Naive thymus-derived CD4-positive, alpha-beta T cell (primary cell): Measurements from ENCODE around the gene DIDO1. TPM values are rescaled to one million over a fixed set of nuclear protein-coding genes. Genes with fewer than 3 reads are reported as not detected.
"Not testable (repeated sequence)": the region's sequence is repeated elsewhere in the genome, so short reads cannot be mapped to it uniquely, and the experiment has no call there.

Source experiments
- ATAC-seq: fragments of 150-1000 bp; cut with Tn5 transposase; 2 replicates; pipeline ENCODE4 v1.10.0; 2021; ENCODE audit warnings: mild to moderate bottlenecking, moderate library complexity
- CTCF ChIA-PET: fragments of 350-600 bp; sonication (Branson Sonifier 250); formaldehyde crosslinking; loops from one replicate; lab custom pipeline; 2021; ENCODE audit warnings: antibody characterized with exemption; lab: Charles Lee
- POLR2A ChIA-PET: fragments of 350-600 bp; sonication (Branson Sonifier 250); formaldehyde crosslinking; loops from one replicate; lab custom pipeline; 2021; ENCODE audit warnings: antibody characterized with exemption, inconsistent platforms; lab: Charles Lee
- DNase-seq, 9 donors: peaks; one replicate each; pipeline versions ENCODE4 v3.0.0 to v3.0.0-alpha.2; 2020 to 2022; ENCODE audit warnings: mixed read lengths in 1 of 9
- H3K27ac ChIP-seq: one replicate; pipeline ENCODE4 v1.7.0; 2013; ENCODE audit warnings: mild to moderate bottlenecking, low read depth, low read length, moderate library complexity
- H3K27me3 ChIP-seq, 2 donors: one replicate each; pipeline ENCODE4 v1.7.0; 2013; ENCODE audit warnings: low read length in 2 of 2, mild to moderate bottlenecking in 2 of 2, moderate library complexity in 2 of 2; ENCODE audit not compliant: control insufficient read depth in 2 of 2, insufficient read depth in 2 of 2
- H3K36me3 ChIP-seq, 3 experiments: 1 replicate in 2 of 3; 2 replicates in 1 of 3; pipeline ENCODE4 v1.7.0; 2013; ENCODE audit warnings: low read length in 3 of 3, mild to moderate bottlenecking in 3 of 3, moderate library complexity in 1 of 3; ENCODE audit not compliant: insufficient read depth in 3 of 3, control insufficient read depth in 2 of 3
- H3K4me1 ChIP-seq, 2 donors: one replicate each; pipeline ENCODE4 v1.7.0; 2013; ENCODE audit warnings: low read length in 2 of 2, mild to moderate bottlenecking in 2 of 2, moderate library complexity in 1 of 2; ENCODE audit not compliant: control insufficient read depth in 2 of 2, insufficient read depth in 2 of 2
- H3K4me3 ChIP-seq: 2 replicates; pipeline ENCODE4 v1.7.0; 2013; ENCODE audit warnings: mild to moderate bottlenecking, low read length
- H3K9me3 ChIP-seq, 3 experiments: 1 replicate in 2 of 3; 2 replicates in 1 of 3; pipeline ENCODE4 v1.7.0; 2013; ENCODE audit warnings: low read length in 3 of 3; ENCODE audit not compliant: control insufficient read depth in 2 of 3
- H3K27ac Mint-ChIP-seq, 9 donors: one replicate each; pipeline ENCODE4 v1.8.0; 2020 to 2022; ENCODE audit warnings: mixed read lengths in 9 of 9, mild to moderate bottlenecking in 8 of 9, moderate library complexity in 5 of 9, inconsistent platforms in 2 of 9
- H3K27me3 Mint-ChIP-seq, 5 donors: one replicate each; pipeline ENCODE4 v1.8.0; 2021 to 2022; ENCODE audit warnings: mixed read lengths in 5 of 5, mild to moderate bottlenecking in 1 of 5
- H3K36me3 Mint-ChIP-seq, 5 donors: one replicate each; pipeline ENCODE4 v1.8.0; 2020 to 2022; ENCODE audit warnings: mixed read lengths in 5 of 5, mild to moderate bottlenecking in 3 of 5, inconsistent platforms in 1 of 5
- H3K4me1 Mint-ChIP-seq, 7 donors: one replicate each; pipeline ENCODE4 v1.8.0; 2020 to 2022; ENCODE audit warnings: mixed read lengths in 7 of 7, mild to moderate bottlenecking in 3 of 7, inconsistent platforms in 1 of 7
- H3K4me3 Mint-ChIP-seq, 10 donors: one replicate each; pipeline ENCODE4 v1.8.0; 2020 to 2022; ENCODE audit warnings: mild to moderate bottlenecking in 10 of 10, mixed read lengths in 10 of 10, moderate library complexity in 6 of 10, inconsistent platforms in 2 of 10
- H3K9me3 Mint-ChIP-seq, 11 donors: one replicate each; pipeline ENCODE4 v1.8.0; 2020 to 2022; ENCODE audit warnings: mixed read lengths in 11 of 11, mild to moderate bottlenecking in 4 of 11, inconsistent platforms in 1 of 11, moderate library complexity in 1 of 11
- intact Hi-C, 2 donors: fragments of 100-400 bp; cut with micrococcal nuclease; formaldehyde crosslinking; loops; one replicate each; pipeline ENCODE4 v1.15.1; 2023
- polyA plus RNA-seq, 2 donors: library from polyadenylated mRNA; unstranded; fragments of 300-500 nt; fragmentation: Illumina TruSeq; gene quantifications; one replicate each; pipeline ENCODE4 v1.2.3, GENCODE V29; 2021
- total RNA-seq, 6 experiments: library from RNA in 5 of 6; stranded (reverse) in 5 of 6; gene quantifications; 1 replicate in 5 of 6; 2 replicates in 1 of 6; pipeline ENCODE4 v1.2.3 and lab custom pipeline; 2021 to 2026

Gene DIDO1
- total and polyA plus RNA-seq, 7 experiments from 2014 or later: 36.6 to 139 (median 69.2) TPM

GRCh38 chr20:62852841-62853240, 73.5 kb downstream of the DIDO1 start:
- peaks cover 6 to 34% (median 12%) of the 10 kb centered on the region in 5 donors for H3K36me3 Mint-ChIP-seq

GRCh38 chr20:62852196-62852595, 74.1 kb downstream of the DIDO1 start:
- Mint-ChIP-seq H3K4me3 (no peak overlapping the region), H3K9me3 (peaks cover 0 to 2% (median 0%) of the 10 kb centered on the region in 11 donors), H3K27me3 (no peaks in the 10 kb centered on the region), H3K36me3 (peaks cover 6 to 30% (median 8%) of the 10 kb centered on the region in 5 donors), H3K4me1 (peaks cover 0 to 7% (median 3%) of the 10 kb centered on the region in 7 donors), H3K27ac (no peak overlapping the region)
- Histone ChIP-seq H3K27ac (no peak overlapping the region), H3K4me1 (no peaks in the 10 kb centered on the region), H3K9me3 (no peaks in the 10 kb centered on the region), H3K4me3 (no peak overlapping the region), H3K36me3 (peaks cover 0 to 20% (median 3%) of the 10 kb centered on the region in 3 experiments), H3K27me3 (no peaks in the 10 kb centered on the region)
- intact Hi-C loops: no loop called here
- ChIA-PET CTCF (no interaction called here), POLR2A (no interaction called here)
- DNase-seq (no peak), ATAC-seq (no peak)

More at GRCh38 chr20:62852841-62853240, 73.5 kb downstream of the DIDO1 start:
- H3K4me1 Mint-ChIP-seq: peaks cover 0 to 10% (median 3%) of the 10 kb centered on the region in 7 donors
- H3K36me3 ChIP-seq: peaks cover 0 to 24% (median 3%) of the 10 kb centered on the region in 3 experiments
- intact Hi-C loops: no loop called here
- ChIA-PET POLR2A (no interaction called here), CTCF (no interaction called here)
- no peak overlapping the region for H3K4me3 Mint-ChIP-seq
- no peaks in the 10 kb centered on the region for H3K4me1 ChIP-seq
- ATAC-seq (no peak), DNase-seq (no peak)
- H3K27me3 Mint-ChIP-seq: no peaks in the 10 kb centered on the region
- no peak overlapping the region for H3K4me3 ChIP-seq
- no peaks in the 10 kb centered on the region for H3K9me3 ChIP-seq
- no peaks in the 10 kb centered on the region for H3K27me3 ChIP-seq
- peaks cover 0 to 2% (median 0%) of the 10 kb centered on the region in 11 donors for H3K9me3 Mint-ChIP-seq
- no peak overlapping the region for H3K27ac Mint-ChIP-seq
- no peak overlapping the region for H3K27ac ChIP-seq

- DNase-seq (no peak), ATAC-seq (no peak)
- Histone ChIP-seq H3K36me3 (peaks cover 0 to 14% (median 0%) of the 10 kb centered on the region in 3 experiments), H3K4me3 (no peak overlapping the region), H3K27ac (no peak overlapping the region), H3K27me3 (no peaks in the 10 kb centered on the region), H3K4me1 (no peaks in the 10 kb centered on the region), H3K9me3 (no peaks in the 10 kb centered on the region)
- ChIA-PET POLR2A (no interaction called here), CTCF (no interaction called here)
- no peaks in the 10 kb centered on the region for H3K27me3 Mint-ChIP-seq
- peaks cover 0 to 2% (median 0%) of the 10 kb centered on the region in 11 donors for H3K9me3 Mint-ChIP-seq
- intact Hi-C loops: no loop called here
- H3K36me3 Mint-ChIP-seq: peaks cover 4 to 30% (median 6%) of the 10 kb centered on the region in 5 donors
- H3K27ac Mint-ChIP-seq: peak overlapping the region in 1 of 9 donors; percentile 53
- H3K4me3 Mint-ChIP-seq: no peak overlapping the region
- H3K4me1 Mint-ChIP-seq: peaks cover 0 to 6% (median 3%) of the 10 kb centered on the region in 7 donors
Measured at GRCh38 chr20:62850333-62850974, 75.9 kb downstream of the DIDO1 start.

GRCh38 chr20:62849431-62849830, 76.9 kb downstream of the DIDO1 start:
- H3K27me3 Mint-ChIP-seq: no peaks in the 10 kb centered on the region
- no peak for ATAC-seq
- Histone ChIP-seq H3K27me3 (no peaks in the 10 kb centered on the region), H3K4me3 (no peak overlapping the region), H3K4me1 (no peaks in the 10 kb centered on the region), H3K9me3 (no peaks in the 10 kb centered on the region), H3K36me3 (peaks cover 0 to 14% (median 0%) of the 10 kb centered on the region in 3 experiments), H3K27ac (no peak overlapping the region)
- no peak overlapping the region for H3K4me3 Mint-ChIP-seq
- POLR2A ChIA-PET: no interaction called here
- peaks cover 0 to 2% (median 0%) of the 10 kb centered on the region in 11 donors for H3K9me3 Mint-ChIP-seq
- CTCF ChIA-PET: interaction anchor here (0.8 kb wide), 1 partner anchor 41 kb away, joined by 3 read pairs; no protein-coding TSS in a partner anchor
- H3K27ac Mint-ChIP-seq: no peak overlapping the region
- H3K36me3 Mint-ChIP-seq: peaks cover 4 to 26% (median 6%) of the 10 kb centered on the region in 5 donors
- H3K4me1 Mint-ChIP-seq: peaks cover 0 to 6% (median 3%) of the 10 kb centered on the region in 7 donors
- no peak for DNase-seq
- intact Hi-C loops: no loop called here

- H3K27me3 ChIP-seq, H3K27ac Mint-ChIP-seq, DNase-seq, H3K27me3 Mint-ChIP-seq, H3K4me1 Mint-ChIP-seq, H3K4me3 ChIP-seq, POLR2A ChIA-PET, H3K27ac ChIP-seq, H3K36me3 ChIP-seq, H3K9me3 Mint-ChIP-seq, H3K4me1 ChIP-seq, H3K9me3 ChIP-seq, ATAC-seq, H3K4me3 Mint-ChIP-seq, intact Hi-C loops: not testable (repeated sequence)
- CTCF ChIA-PET: interaction anchor here (0.8 kb wide), 1 partner anchor 40 kb away, joined by 3 read pairs; no protein-coding TSS in a partner anchor
- H3K36me3 Mint-ChIP-seq: peaks cover 2 to 21% (median 6%) of the 10 kb centered on the region in 5 donors
Measured at GRCh38 chr20:62848917-62849316, 77.4 kb downstream of the DIDO1 start.

GRCh38 chr20:62846166-62846890, 80.0 kb downstream of the DIDO1 start:
- peaks cover 0 to 4% (median 0%) of the 10 kb centered on the region in 3 experiments for H3K36me3 ChIP-seq
- ATAC-seq (no peak), DNase-seq (no peak)
- no peaks in the 10 kb centered on the region for H3K27me3 Mint-ChIP-seq
- CTCF ChIA-PET: no interaction called here
- no peaks in the 10 kb centered on the region for H3K9me3 ChIP-seq
- peaks cover 0 to 12% (median 4%) of the 10 kb centered on the region in 5 donors for H3K36me3 Mint-ChIP-seq
- no peaks in the 10 kb centered on the region for H3K27me3 ChIP-seq
- intact Hi-C loops: no loop called here
- POLR2A ChIA-PET: no interaction called here
- peak overlapping the region in 1 of 9 donors; percentile 70 for H3K27ac Mint-ChIP-seq
- H3K4me3 Mint-ChIP-seq: no peak overlapping the region
- H3K9me3 Mint-ChIP-seq: peaks cover 0 to 2% (median 0%) of the 10 kb centered on the region in 11 donors
- H3K27ac ChIP-seq: no peak overlapping the region
- peaks cover 0 to 6% (median 0%) of the 10 kb centered on the region in 7 donors for H3K4me1 Mint-ChIP-seq
- H3K4me3 ChIP-seq: no peak overlapping the region
- no peaks in the 10 kb centered on the region for H3K4me1 ChIP-seq
